Measurements from ENCODE around the gene CENPT.

DNA sequence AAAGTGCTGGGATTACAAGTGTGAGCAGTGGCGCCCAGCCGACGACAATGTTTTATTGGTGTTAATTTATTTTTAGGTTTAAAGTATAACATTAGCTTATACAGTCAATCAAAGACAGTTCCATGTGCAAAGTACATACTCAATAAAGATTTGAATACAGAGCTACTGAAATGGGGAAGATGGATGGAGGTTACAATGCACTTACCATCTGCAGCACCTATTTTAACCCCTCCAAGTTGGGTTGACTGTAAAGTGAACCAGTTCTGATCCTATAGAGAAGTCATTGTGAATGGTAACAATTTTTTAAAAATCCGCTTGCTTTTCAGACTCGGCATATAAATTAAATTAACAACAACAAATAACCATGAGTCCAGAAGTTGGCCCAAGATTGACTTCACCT lies 44.9 kb upstream of the CENPT start:
- TF ChIP-seq CTCF (conservative IDR thresholded peaks at IDR 0.05; ENCODE audit: low read length) (no peak), EZH2phosphoT487 (IDR thresholded peaks at IDR 0.05; ENCODE audit: borderline replicate concordance, low read depth, low read length) (no peak)
